D721Med (cell line): ENCODE data around the gene HYKK.
"Not testable (repeated sequence)": the region's sequence is repeated elsewhere in the genome, so short reads cannot be mapped to it uniquely, and the experiment has no call there.

ENCODE experiments used
- DNase-seq: peaks from one replicate; pipeline ENCODE4 v3.0.0; 2011; ENCODE audit warnings: low spot score; ENCODE audit not compliant: insufficient read length
- FAIRE-seq: peaks from 2 replicates; lab custom pipeline; 2011; peaks lifted over from hg19 to GRCh38; lab: Jason Lieb, UNC
- CTCF ChIP-seq: IDR thresholded peaks from 2 replicates; pipeline ENCODE4 v1.5.1; 2012; ENCODE audit warnings: mild to moderate bottlenecking, control low read depth; ENCODE audit not compliant: insufficient read depth; ENCODE audit errors: missing control alignments

Gene HYKK

GRCh38 chr15:78492872-78493271, 14.5 kb upstream of the HYKK start:
- TF ChIP-seq CTCF, result no peak
- no peak for DNase-seq
- FAIRE-seq, result no peak

DNA sequence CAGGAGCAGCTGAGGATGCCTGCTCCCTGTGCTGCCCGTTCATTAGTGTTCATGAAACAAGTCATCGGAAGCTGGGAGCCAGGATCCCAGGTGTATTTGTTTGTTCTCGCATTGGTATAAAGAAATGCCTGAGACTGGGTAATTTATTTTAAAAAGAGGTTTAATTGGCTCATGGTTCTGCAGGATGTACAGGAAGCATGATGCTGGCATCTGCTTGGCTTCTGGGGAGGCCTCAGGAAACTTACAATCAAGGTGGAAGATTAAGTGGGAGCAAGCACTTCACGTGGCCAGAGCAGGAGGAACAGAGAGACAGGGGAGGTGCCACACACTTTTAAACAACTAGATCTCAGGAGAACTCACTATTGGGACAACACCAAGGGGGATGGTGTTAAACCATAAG, 5.5 kb upstream of the HYKK start:
- FAIRE-seq (no peak), DNase-seq (no peak)
- no peak for TF ChIP-seq CTCF

DNA sequence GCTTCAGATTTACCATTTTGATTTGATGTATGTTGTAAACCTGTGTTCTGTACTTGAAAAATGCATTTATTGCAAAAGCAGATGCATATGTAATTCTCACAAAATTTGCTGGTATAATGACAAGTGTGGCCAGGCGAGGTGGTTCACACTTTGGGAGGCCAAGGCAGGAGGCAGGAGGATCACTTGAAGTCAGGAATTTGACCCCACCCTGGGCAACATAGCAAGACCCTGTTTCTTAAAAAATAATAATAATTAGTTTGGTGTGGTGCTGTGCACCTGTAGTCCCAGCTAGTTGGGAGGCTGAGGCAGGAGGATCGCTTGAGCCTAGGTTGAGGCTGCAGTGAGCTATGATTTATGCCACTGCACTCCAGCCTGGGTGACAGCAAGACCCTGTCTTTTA, 4.7 kb upstream of the HYKK start:
- FAIRE-seq (no peak), DNase-seq (no peak)
- TF ChIP-seq CTCF, result no peak

- DNase-seq (no peak), FAIRE-seq (no peak)
- TF ChIP-seq CTCF, result no peak
These were observed 419 bp downstream of the HYKK start for GRCh38 chr15:78507831-78508160.

DNA sequence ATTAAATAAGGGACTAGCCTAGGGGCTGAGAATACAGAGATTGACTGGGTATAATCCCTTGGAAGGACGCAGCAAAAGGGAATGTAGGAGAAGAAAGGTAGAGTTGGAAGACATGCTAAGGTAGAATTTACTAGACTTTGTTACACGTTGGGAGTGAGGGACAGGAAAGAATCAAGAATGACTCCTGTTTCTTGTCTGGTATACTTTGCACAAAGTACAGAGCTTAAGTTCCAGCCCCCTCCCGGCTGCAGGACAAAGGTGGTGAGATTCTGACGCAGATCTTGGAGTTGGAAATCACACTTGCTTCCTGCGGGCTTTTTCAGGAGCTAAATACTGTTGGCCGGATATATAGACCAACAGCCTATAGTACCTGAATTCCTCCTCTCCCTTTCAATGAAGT, 895 bp downstream of the HYKK start:
- no peak for FAIRE-seq
- TF ChIP-seq CTCF, result no peak
- no peak for DNase-seq

DNA sequence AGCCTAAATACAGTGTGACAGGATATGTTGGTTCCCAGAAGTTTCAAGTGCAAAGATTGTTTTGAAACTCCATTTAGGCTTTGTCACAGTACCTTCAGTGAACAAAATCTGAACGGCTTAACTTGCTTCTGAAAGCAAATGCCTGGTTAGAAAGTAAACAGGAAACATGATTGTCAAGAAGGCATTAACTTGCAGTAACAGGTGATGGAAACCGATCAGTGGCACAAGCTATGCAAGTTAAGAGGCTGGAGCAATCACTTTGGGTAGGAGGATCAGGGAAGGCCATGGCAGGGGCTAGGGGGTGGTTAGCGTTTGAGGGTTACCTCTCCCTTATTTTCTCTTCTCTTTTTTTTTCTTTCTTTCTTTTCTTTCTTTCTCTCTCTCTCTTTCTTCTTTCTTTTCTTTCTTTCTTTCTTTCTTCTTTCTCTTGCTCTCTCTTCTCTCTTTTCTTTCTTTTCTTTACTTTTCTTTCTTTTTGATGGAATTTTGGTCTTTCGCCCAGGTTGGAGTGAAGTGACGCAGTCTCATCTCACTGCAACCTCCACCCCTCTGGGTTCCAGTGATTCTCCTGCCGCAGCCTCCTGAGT, 2.4 kb downstream of the HYKK start:
- TF ChIP-seq CTCF, result no peak
- FAIRE-seq (no peak), DNase-seq (no peak)

GRCh38 chr15:78520035-78520434, 12.7 kb downstream of the HYKK start:
- DNase-seq, FAIRE-seq: not testable (repeated sequence)

GRCh38 chr15:78524230-78524629, 16.9 kb downstream of the HYKK start:
- no peak for DNase-seq
- no peak for FAIRE-seq
- TF ChIP-seq CTCF, result no peak
